Measurements from ENCODE around the gene LIX1L. TPM values are rescaled to one million over a fixed set of nuclear protein-coding genes. Genes with fewer than 3 reads are reported as not detected.

Gene LIX1L
- total and polyA plus RNA-seq, 3 experiments from 2014 or later: 33.5 to 42.6 (median 41.8) TPM

DNA sequence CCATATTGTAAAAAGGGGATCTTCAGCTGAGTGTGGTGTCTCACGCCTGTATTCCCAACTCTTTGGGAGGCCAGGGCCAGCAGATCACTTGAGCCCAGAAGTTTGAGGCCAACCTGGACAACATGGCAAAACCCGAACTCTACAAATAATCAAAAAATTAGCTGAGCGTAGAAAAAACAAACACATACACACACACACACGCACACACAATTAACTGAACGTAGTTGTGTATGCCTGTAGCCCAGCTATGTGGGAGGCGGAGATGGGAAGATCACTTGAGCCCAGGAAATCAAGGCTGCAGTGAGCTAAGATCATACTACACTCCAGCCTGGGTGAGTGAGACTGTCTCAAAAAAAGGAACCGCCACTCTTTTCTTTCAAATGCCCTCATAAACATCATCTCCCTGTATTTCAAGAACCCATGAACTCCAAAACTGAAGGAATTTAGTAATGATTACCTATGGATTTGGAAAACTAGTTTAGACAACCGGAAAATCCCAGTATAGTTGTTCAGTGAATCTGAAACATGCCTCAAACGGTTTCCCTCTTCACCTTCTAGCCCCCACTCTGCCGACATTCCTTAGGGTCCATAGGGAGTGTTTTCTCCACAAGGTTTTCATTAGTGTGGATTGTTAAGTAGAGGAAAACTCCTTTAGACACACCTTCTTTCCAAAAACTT, 34.1 kb upstream of the LIX1L start:
- Mint-ChIP-seq H3K4me1 (peaks cover 46 to 63% (median 61%) of the 10 kb centered on the region in 3 donors), H3K4me3 (peak overlapping the region; percentile 50 to 99 (median 95)), H3K27me3 (no peaks in the 10 kb centered on the region), H3K9me3 (peaks cover 0 to 5% (median 0%) of the 10 kb centered on the region in 5 donors), H3K27ac (peak overlapping the region; percentile 61 to 98 (median 79)), H3K36me3 (peaks cover 39 to 53% (median 50%) of the 10 kb centered on the region in 3 donors)
- ChIA-PET POLR2A (interaction anchor here (0.5 to 11.4 kb wide), 6 partner anchors 10 to 64 kb away, joined by 3 to 229 read pairs (median 4); partner anchors contain the start of genes ANKRD34A, POLR3GL and RBM8A), CTCF (interaction anchor here (0.9 to 26.4 kb wide), 6 partner anchors 9 to 147 kb away, joined by 3 to 475 read pairs (median 4); partner anchors contain the start of genes ANKRD34A, NUDT17 and POLR3GL)
- Histone ChIP-seq H3K36me3 (ENCODE audit: insufficient read depth, low read length) (peaks cover 44% of the 10 kb centered on the region), H3K27ac (ENCODE audit: low read depth, low read length) (peak overlapping the region; percentile 92), H3K27me3 (ENCODE audit: insufficient read depth, low read length, poor library complexity, severe bottlenecking) (no peaks in the 10 kb centered on the region), H3K4me1 (ENCODE audit: insufficient read depth, low read length) (peaks cover 44% of the 10 kb centered on the region), H3K4me3 (ENCODE audit: low read length) (peak overlapping the region; percentile 99), H3K9me3 (ENCODE audit: low read length) (no peaks in the 10 kb centered on the region)
- no peak for DNase-seq

GRCh38 chr1:145990249-145990855, 32.5 kb upstream of the LIX1L start:
- Histone ChIP-seq H3K27me3 (ENCODE audit: insufficient read depth, low read length, poor library complexity, severe bottlenecking) (no peaks in the 10 kb centered on the region), H3K36me3 (ENCODE audit: insufficient read depth, low read length) (peaks cover 35% of the 10 kb centered on the region), H3K27ac (ENCODE audit: low read depth, low read length) (no peak overlapping the region), H3K9me3 (ENCODE audit: low read length) (no peaks in the 10 kb centered on the region), H3K4me1 (ENCODE audit: insufficient read depth, low read length) (peaks cover 57% of the 10 kb centered on the region), H3K4me3 (ENCODE audit: low read length) (no peak overlapping the region)
- Mint-ChIP-seq H3K27ac (peak overlapping the region; percentile 70 to 92 (median 76)), H3K9me3 (peaks cover 0 to 3% (median 0%) of the 10 kb centered on the region in 5 donors), H3K4me3 (peak overlapping the region in 5 of 7 donors; percentile 55 to 99 (median 94)), H3K36me3 (peaks cover 32 to 39% (median 38%) of the 10 kb centered on the region in 3 donors), H3K4me1 (peaks cover 54 to 63% (median 61%) of the 10 kb centered on the region in 3 donors), H3K27me3 (no peaks in the 10 kb centered on the region)
- no peak for DNase-seq
- CTCF ChIA-PET: interaction anchor here (0.7 to 26.4 kb wide), 5 partner anchors 11 to 145 kb away, joined by 3 to 475 read pairs (median 4); partner anchors contain the start of genes NUDT17 and PIAS3
- POLR2A ChIA-PET: interaction anchor here (0.7 to 11.4 kb wide), 7 partner anchors 11 to 62 kb away, joined by 3 to 229 read pairs (median 5); partner anchors contain the start of genes ANKRD34A, LIX1L and POLR3GL

DNA sequence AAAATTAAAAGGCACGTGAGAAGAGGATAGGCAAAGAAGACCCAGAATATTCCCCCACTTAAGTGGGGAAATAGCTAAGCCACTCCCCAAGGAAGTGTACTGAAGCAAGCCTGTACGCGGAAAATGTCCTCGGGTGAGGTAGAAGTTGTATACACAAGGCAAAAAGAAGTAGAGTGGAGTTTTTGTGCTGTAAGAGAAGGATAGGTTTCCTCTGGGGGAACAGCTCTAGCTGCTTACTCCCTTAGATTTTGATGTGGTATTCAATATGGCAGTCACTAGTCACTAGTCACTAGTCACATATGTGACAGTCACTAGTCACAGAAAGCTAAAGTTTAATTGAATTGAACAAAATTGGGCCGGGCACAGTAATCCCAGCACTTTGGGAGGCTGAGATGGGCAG, 31.0 kb upstream of the LIX1L start:
- POLR2A ChIA-PET: interaction anchor here (0.8 to 11.4 kb wide), 5 partner anchors 8 to 143 kb away, joined by 4 to 229 read pairs (median 5); partner anchors contain the start of genes NUDT17 and PIAS3
- no peak overlapping the region for H3K27ac ChIP-seq (ENCODE audit: low read depth, low read length)
- Mint-ChIP-seq H3K4me3 (peak overlapping the region in 1 of 7 donors; percentile 65), H3K27me3 (no peaks in the 10 kb centered on the region), H3K4me1 (peaks cover 56 to 65% (median 59%) of the 10 kb centered on the region in 3 donors), H3K9me3 (peaks cover 0 to under 1% (median 0%) of the 10 kb centered on the region in 5 donors), H3K27ac (peak overlapping the region; percentile 2 to 97 (median 46)), H3K36me3 (peaks cover 16 to 23% (median 23%) of the 10 kb centered on the region in 3 donors)
- H3K4me3 ChIP-seq (ENCODE audit: low read length): no peak overlapping the region
- no peaks in the 10 kb centered on the region for H3K9me3 ChIP-seq (ENCODE audit: low read length)
- CTCF ChIA-PET: interaction anchor here (0.7 to 26.4 kb wide), 6 partner anchors 10 to 144 kb away, joined by 3 to 475 read pairs (median 4); partner anchors contain the start of gene NUDT17
- peaks cover 19% of the 10 kb centered on the region for H3K36me3 ChIP-seq (ENCODE audit: insufficient read depth, low read length)
- peak in 2 of 5 donors; percentile 26 to 50 for DNase-seq
- H3K27me3 ChIP-seq (ENCODE audit: insufficient read depth, low read length, poor library complexity, severe bottlenecking): no peaks in the 10 kb centered on the region
- H3K4me1 ChIP-seq (ENCODE audit: insufficient read depth, low read length): peaks cover 71% of the 10 kb centered on the region

DNA sequence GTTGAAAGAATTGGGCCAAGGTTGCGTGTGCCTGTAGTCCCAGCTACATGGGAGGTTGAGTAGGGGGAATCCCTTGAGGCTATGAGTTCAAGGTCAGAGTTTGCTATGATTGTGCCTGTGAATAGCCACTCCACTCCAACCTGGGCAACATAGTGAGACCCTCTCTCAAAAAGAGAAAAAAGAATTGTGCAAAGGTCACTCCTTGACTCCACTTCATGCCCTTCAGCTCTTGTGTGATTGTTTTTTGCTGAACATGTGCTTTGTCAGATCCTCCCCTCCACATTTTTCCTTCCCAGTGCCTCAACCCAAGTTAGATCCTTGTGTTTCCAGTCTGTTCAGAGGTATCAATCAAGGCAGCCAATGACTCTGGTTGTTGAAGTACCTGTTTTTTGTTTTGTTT, 30.1 kb upstream of the LIX1L start:
- Mint-ChIP-seq H3K9me3 (no peaks in the 10 kb centered on the region), H3K27ac (peak overlapping the region; percentile 12 to 97 (median 74)), H3K4me1 (peaks cover 48 to 67% (median 50%) of the 10 kb centered on the region in 3 donors), H3K36me3 (peaks cover 7 to 15% (median 15%) of the 10 kb centered on the region in 3 donors), H3K27me3 (no peaks in the 10 kb centered on the region), H3K4me3 (peak overlapping the region in 1 of 7 donors; percentile 17)
- POLR2A ChIA-PET: interaction anchor here (0.6 to 11.4 kb wide), 6 partner anchors 9 to 143 kb away, joined by 4 to 229 read pairs (median 8); partner anchors contain the start of genes NUDT17, PEX11B, RBM8A and TXNIP
- H3K4me1 ChIP-seq (ENCODE audit: insufficient read depth, low read length): peaks cover 73% of the 10 kb centered on the region
- DNase-seq: no peak
- CTCF ChIA-PET: interaction anchor here (1.0 to 26.4 kb wide), 4 partner anchors 9 to 50 kb away, joined by 3 to 475 read pairs (median 20); partner anchors contain the start of gene HJV
- H3K36me3 ChIP-seq (ENCODE audit: insufficient read depth, low read length): peaks cover 11% of the 10 kb centered on the region
- no peaks in the 10 kb centered on the region for H3K27me3 ChIP-seq (ENCODE audit: insufficient read depth, low read length, poor library complexity, severe bottlenecking)
- no peak overlapping the region for H3K4me3 ChIP-seq (ENCODE audit: low read length)
- H3K27ac ChIP-seq (ENCODE audit: low read depth, low read length): no peak overlapping the region
- no peaks in the 10 kb centered on the region for H3K9me3 ChIP-seq (ENCODE audit: low read length)

- peaks cover 0 to 2% (median 1%) of the 10 kb centered on the region in 3 donors for H3K36me3 Mint-ChIP-seq
- H3K9me3 Mint-ChIP-seq: no peaks in the 10 kb centered on the region
- H3K4me1 Mint-ChIP-seq: peaks cover 34 to 69% (median 36%) of the 10 kb centered on the region in 3 donors
- peak overlapping the region in 4 of 8 donors; percentile 48 to 76 (median 70) for H3K27ac Mint-ChIP-seq
- Histone ChIP-seq H3K9me3 (ENCODE audit: low read length) (no peaks in the 10 kb centered on the region), H3K27ac (ENCODE audit: low read depth, low read length) (no peak overlapping the region), H3K27me3 (ENCODE audit: insufficient read depth, low read length, poor library complexity, severe bottlenecking) (no peaks in the 10 kb centered on the region), H3K4me1 (ENCODE audit: insufficient read depth, low read length) (peaks cover 73% of the 10 kb centered on the region), H3K36me3 (ENCODE audit: insufficient read depth, low read length) (no peaks in the 10 kb centered on the region), H3K4me3 (ENCODE audit: low read length) (no peak overlapping the region)
- ChIA-PET POLR2A (interaction anchor here (1.4 to 4.7 kb wide), 3 partner anchors 11 to 68 kb away, joined by 4 to 49 read pairs (median 4); partner anchors contain the start of genes PEX11B, RBM8A and TXNIP), CTCF (no interaction called here)
- DNase-seq: no peak
- no peak overlapping the region for H3K4me3 Mint-ChIP-seq
- no peaks in the 10 kb centered on the region for H3K27me3 Mint-ChIP-seq
Measured at GRCh38 chr1:145986551-145986950, 28.7 kb upstream of the LIX1L start.

DNA sequence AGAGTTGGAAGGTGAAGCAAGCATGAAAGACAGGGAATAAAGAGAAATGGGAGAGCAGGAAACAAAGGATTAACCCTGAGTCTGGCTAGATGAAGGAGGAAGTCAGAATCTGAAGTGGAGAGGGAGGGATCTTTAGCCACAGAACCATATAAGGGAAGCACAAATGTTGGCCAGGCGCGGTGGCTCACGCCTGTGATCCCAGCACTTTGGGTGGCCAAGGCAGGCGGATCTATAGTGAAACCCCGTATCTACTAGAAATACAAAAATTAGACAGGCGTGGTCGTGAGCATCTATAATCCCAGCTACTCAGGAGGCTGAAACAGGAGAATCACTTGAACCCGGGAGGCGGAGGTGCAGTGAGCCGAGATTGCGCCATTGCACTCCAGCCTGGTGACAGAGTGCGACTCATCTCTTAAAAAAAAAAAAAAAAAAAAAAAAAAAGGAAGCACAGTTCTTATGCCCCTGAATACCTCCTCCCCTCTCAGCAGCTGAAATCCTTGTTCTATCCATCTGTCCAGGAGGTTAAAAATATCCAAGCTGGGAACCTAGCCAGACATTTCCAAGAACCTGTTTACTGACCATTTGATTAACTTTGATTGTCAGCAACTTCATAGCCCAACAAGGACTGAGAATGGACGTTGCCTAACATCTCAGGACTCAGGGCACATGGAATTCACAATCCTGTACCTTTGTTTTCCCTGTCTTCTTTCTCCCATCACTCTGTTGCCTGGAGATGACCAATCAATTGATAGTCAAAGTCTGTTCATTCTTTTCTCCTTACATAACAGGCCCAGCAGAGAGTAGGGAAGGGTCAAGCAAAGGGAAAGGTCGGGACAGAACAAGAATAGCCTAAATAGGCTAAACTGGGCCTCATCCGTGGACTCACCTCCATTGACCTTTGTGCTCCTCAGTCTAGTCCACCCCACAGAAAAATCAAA, 28.0 kb upstream of the LIX1L start:
- Mint-ChIP-seq H3K27ac (peak overlapping the region; percentile 86 to 99 (median 94)), H3K4me1 (peaks cover 28 to 70% (median 29%) of the 10 kb centered on the region in 3 donors), H3K4me3 (peak overlapping the region in 6 of 7 donors; percentile 49 to 80 (median 71)), H3K9me3 (no peaks in the 10 kb centered on the region), H3K36me3 (no peaks in the 10 kb centered on the region), H3K27me3 (no peaks in the 10 kb centered on the region)
- ChIA-PET CTCF (interaction anchor here (1.6 kb wide), 1 partner anchor 26 kb away, joined by 4 read pairs; no protein-coding TSS in a partner anchor), POLR2A (interaction anchor here (0.6 to 4.7 kb wide), 3 partner anchors 8 to 11 kb away, joined by 3 to 49 read pairs (median 10); partner anchors contain the start of gene TXNIP)
- no peaks in the 10 kb centered on the region for H3K27me3 ChIP-seq (ENCODE audit: insufficient read depth, low read length, poor library complexity, severe bottlenecking)
- peaks cover 78% of the 10 kb centered on the region for H3K4me1 ChIP-seq (ENCODE audit: insufficient read depth, low read length)
- H3K4me3 ChIP-seq (ENCODE audit: low read length): no peak overlapping the region
- no peaks in the 10 kb centered on the region for H3K9me3 ChIP-seq (ENCODE audit: low read length)
- no peaks in the 10 kb centered on the region for H3K36me3 ChIP-seq (ENCODE audit: insufficient read depth, low read length)
- peak overlapping the region; percentile 46 for H3K27ac ChIP-seq (ENCODE audit: low read depth, low read length)
- no peak for DNase-seq
